ENCODE results near the gene RNF212. TPM values are rescaled to one million over a fixed set of nuclear protein-coding genes. Genes with fewer than 3 reads are reported as not detected.

The RNF212 gene
- polyA plus RNA-seq, 4 donors: 10.8 to 16.8 (median 13.0) TPM

GRCh38 chr4:1116838-1117237, 3.5 kb upstream of the RNF212 start:
- DNase-seq (ENCODE audit: low read depth in 4 of 4, low spot score in 3 of 4): peak in 1 of 4 donors; percentile 48

GRCh38 chr4:1115528-1116293, 2.3 kb upstream of the RNF212 start:
- DNase-seq (ENCODE audit: low read depth in 4 of 4, low spot score in 3 of 4): no peak

- DNase-seq (ENCODE audit: low read depth in 4 of 4, low spot score in 3 of 4): no peak
These were observed 562 bp downstream of the RNF212 start for GRCh38 chr4:1112821-1113182.

- DNase-seq (ENCODE audit: low read depth in 4 of 4, low spot score in 3 of 4): no peak
These were observed 1.1 kb downstream of the RNF212 start for GRCh38 chr4:1112174-1112820.

- DNase-seq (ENCODE audit: low read depth in 4 of 4, low spot score in 3 of 4): no peak
These were observed 2.0 kb downstream of the RNF212 start for GRCh38 chr4:1111259-1111809.

- no peak for DNase-seq (ENCODE audit: low read depth in 4 of 4, low spot score in 3 of 4)
These were observed 3.4 kb downstream of the RNF212 start for GRCh38 chr4:1109898-1110506.

- DNase-seq (ENCODE audit: low read depth in 4 of 4, low spot score in 3 of 4): no peak
These were observed 4.0 kb downstream of the RNF212 start for GRCh38 chr4:1109333-1109732.

- DNase-seq (ENCODE audit: low read depth in 4 of 4, low spot score in 3 of 4): no peak
These were observed 7.7 kb downstream of the RNF212 start for GRCh38 chr4:1105662-1106061.

GRCh38 chr4:1105067-1105466, 8.3 kb downstream of the RNF212 start:
- no peak for DNase-seq (ENCODE audit: low read depth in 4 of 4, low spot score in 3 of 4)

- DNase-seq (ENCODE audit: low read depth in 4 of 4, low spot score in 3 of 4): no peak
These were observed 8.7 kb downstream of the RNF212 start for GRCh38 chr4:1104647-1105046.

- DNase-seq (ENCODE audit: low read depth in 4 of 4, low spot score in 3 of 4): no peak
These were observed 13.6 kb downstream of the RNF212 start for GRCh38 chr4:1099684-1100335.

- DNase-seq (ENCODE audit: low read depth in 4 of 4, low spot score in 3 of 4): no peak
These were observed 14.1 kb downstream of the RNF212 start for GRCh38 chr4:1099270-1099669.

- DNase-seq (ENCODE audit: low read depth in 4 of 4, low spot score in 3 of 4): no peak
These were observed 14.9 kb downstream of the RNF212 start for GRCh38 chr4:1098311-1098925.

- no peak for DNase-seq (ENCODE audit: low read depth in 4 of 4, low spot score in 3 of 4)
These were observed 15.8 kb downstream of the RNF212 start for GRCh38 chr4:1097553-1097952.

GRCh38 chr4:1096841-1097240, 16.5 kb downstream of the RNF212 start:
- DNase-seq (ENCODE audit: low read depth in 4 of 4, low spot score in 3 of 4): no peak

GRCh38 chr4:1094336-1094690, 19.1 kb downstream of the RNF212 start:
- no peak for DNase-seq (ENCODE audit: low read depth in 4 of 4, low spot score in 3 of 4)

GRCh38 chr4:1093391-1094335, 19.7 kb downstream of the RNF212 start:
- DNase-seq (ENCODE audit: low read depth in 4 of 4, low spot score in 3 of 4): no peak

GRCh38 chr4:1092983-1093361, 20.4 kb downstream of the RNF212 start:
- DNase-seq (ENCODE audit: low read depth in 4 of 4, low spot score in 3 of 4): no peak
